GF-D8 (cell line): Measurements from ENCODE around the gene UBE2L5.

Experiments
- DNase-seq: peaks from one replicate; lab custom pipeline; 2025; lab: John Stamatoyannopoulos, UW

The UBE2L5 gene

GRCh38 chr13:30477346-30478195 is 55.3 kb downstream of the UBE2L5 start:
- peak; percentile 55 for DNase-seq
